ENCODE data around the gene SCAMP1.

GRCh38 chr5:78367318-78367991 is 7.0 kb downstream of the SCAMP1 start:
- TF ChIP-seq POLR2A (IDR thresholded peaks at IDR 0.05; ENCODE audit: low read length), result no peak
- no peak for TF ChIP-seq GATA1 (IDR thresholded peaks at IDR 0.05; ENCODE audit: low read depth, low read length)
